NB4 (cell line): ENCODE data around the gene ST8SIA1.

Experiments used
- DNase-seq: peaks from one replicate; pipeline ENCODE4 v3.0.0; 2010; ENCODE audit warnings: low read depth
- H3K4me3 ChIP-seq: one replicate; pipeline ENCODE4 v1.5.1; 2011; ENCODE audit warnings: mild to moderate bottlenecking, low read depth, low read length, moderate library complexity
- CTCF ChIP-seq: IDR thresholded peaks from one replicate; pipeline ENCODE4 v1.5.1; 2012; ENCODE audit warnings: low read depth, low read length
- MAX ChIP-seq: IDR thresholded peaks from 2 replicates; pipeline ENCODE4 v1.6.1; 2011; ENCODE audit warnings: low read depth, low read length
- MYC ChIP-seq: IDR thresholded peaks from 2 replicates; pipeline ENCODE4 v1.6.1; 2011; ENCODE audit warnings: low read depth, low read length
- POLR2A ChIP-seq: IDR thresholded peaks from 2 replicates; pipeline ENCODE4 v1.6.1; 2011; ENCODE audit warnings: mild to moderate bottlenecking; ENCODE audit not compliant: insufficient read length; ENCODE audit errors: extremely low read depth

The ST8SIA1 gene

GRCh38 chr12:22325218-22325617, 9.3 kb downstream of the ST8SIA1 start:
- no peak for DNase-seq
- H3K4me3 ChIP-seq, result no peak overlapping the region
- TF ChIP-seq POLR2A, result no peak
- TF ChIP-seq MYC, result no peak
- no peak for TF ChIP-seq CTCF
- TF ChIP-seq MAX, result no peak

DNA sequence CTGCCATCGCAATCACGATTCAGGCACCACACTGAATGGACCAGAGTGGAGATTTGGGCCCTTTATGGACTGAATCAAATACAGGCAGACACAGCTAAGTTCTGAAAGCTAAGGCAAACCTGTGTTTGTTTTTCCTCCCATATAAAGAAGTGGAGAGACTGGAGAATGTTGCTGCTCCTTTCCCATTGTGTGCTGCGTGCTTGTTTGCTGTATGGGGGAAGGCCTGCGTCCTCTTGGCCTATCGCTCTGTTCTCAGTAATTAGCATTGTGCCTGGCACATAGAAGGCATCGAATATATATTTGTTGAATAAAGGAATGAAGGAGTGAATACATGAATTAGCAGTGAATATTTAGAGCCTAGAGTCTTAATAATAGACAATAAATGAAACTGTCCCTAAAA, 12.4 kb downstream of the ST8SIA1 start:
- no peak for DNase-seq
- TF ChIP-seq POLR2A, result no peak
- TF ChIP-seq MAX, result no peak
- TF ChIP-seq MYC, result no peak
- TF ChIP-seq CTCF, result no peak
- no peak overlapping the region for H3K4me3 ChIP-seq

DNA sequence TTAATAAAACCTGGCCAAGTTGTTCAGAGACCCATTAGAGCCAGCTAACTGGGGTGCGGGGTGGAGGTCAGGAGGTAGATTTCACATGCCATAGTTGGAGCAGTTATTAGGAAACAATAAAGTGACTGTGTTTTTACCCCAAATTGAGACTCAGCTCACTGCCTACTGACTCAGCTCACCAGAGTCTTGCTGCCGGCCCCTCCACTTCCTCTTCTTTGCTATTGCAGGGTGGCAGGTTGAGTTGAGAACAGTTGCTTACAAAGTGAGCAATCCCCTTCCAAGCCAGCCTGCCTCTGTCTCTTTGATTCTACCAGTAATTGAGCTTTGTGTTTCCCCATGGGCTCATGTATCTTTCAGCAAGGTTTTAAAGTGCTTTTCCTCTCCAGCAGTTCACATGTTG, 12.9 kb downstream of the ST8SIA1 start:
- no peak overlapping the region for H3K4me3 ChIP-seq
- peak; percentile 92 for DNase-seq
- TF ChIP-seq POLR2A (no peak), CTCF (no peak), MAX (0 out of 2 replicates have a peak, but pooled peaks have one; percentile 40), MYC (peak; percentile 61; the same call in 1 of the 2 replicates)

- TF ChIP-seq MAX (no peak), MYC (no peak), CTCF (no peak), POLR2A (no peak)
- no peak overlapping the region for H3K4me3 ChIP-seq
- DNase-seq, result no peak
Observed at GRCh38 chr12:22321018-22321605, 13.4 kb downstream of the ST8SIA1 start.

- TF ChIP-seq MYC, result no peak
- TF ChIP-seq POLR2A, result no peak
- TF ChIP-seq MAX, result no peak
- no peak for TF ChIP-seq CTCF
- DNase-seq, result peak; percentile 51
- no peak overlapping the region for H3K4me3 ChIP-seq
Observed at GRCh38 chr12:22318108-22318737, 16.3 kb downstream of the ST8SIA1 start.
